Measurements from ENCODE around the gene SEMA4D.

- TF ChIP-seq, protein P1, sequence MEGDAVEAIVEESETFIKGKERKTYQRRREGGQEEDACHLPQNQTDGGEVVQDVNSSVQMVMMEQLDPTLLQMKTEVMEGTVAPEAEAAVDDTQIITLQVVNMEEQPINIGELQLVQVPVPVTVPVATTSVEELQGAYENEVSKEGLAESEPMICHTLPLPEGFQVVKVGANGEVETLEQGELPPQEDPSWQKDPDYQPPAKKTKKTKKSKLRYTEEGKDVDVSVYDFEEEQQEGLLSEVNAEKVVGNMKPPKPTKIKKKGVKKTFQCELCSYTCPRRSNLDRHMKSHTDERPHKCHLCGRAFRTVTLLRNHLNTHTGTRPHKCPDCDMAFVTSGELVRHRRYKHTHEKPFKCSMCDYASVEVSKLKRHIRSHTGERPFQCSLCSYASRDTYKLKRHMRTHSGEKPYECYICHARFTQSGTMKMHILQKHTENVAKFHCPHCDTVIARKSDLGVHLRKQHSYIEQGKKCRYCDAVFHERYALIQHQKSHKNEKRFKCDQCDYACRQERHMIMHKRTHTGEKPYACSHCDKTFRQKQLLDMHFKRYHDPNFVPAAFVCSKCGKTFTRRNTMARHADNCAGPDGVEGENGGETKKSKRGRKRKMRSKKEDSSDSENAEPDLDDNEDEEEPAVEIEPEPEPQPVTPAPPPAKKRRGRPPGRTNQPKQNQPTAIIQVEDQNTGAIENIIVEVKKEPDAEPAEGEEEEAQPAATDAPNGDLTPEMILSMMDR (conservative IDR thresholded peaks at IDR 0.05; ENCODE audit: low read depth, low read length): no peak
- no peak for TF ChIP-seq EZH2 (IDR thresholded peaks at IDR 0.05; ENCODE audit: low read length, unreplicated experiment)
Measured at GRCh38 chr9:89494199-89494598, 3.7 kb downstream of the SEMA4D start.
